Measurements from ENCODE around the gene DMD. TPM values are rescaled to one million over a fixed set of nuclear protein-coding genes. Genes with fewer than 3 reads are reported as not detected.
"Not testable (repeated sequence)": the region's sequence is repeated elsewhere in the genome, so short reads cannot be mapped to it uniquely, and the experiment has no call there.

The DMD gene
- total RNA-seq, 1 donor from 2014 or later = 116 TPM

DNA sequence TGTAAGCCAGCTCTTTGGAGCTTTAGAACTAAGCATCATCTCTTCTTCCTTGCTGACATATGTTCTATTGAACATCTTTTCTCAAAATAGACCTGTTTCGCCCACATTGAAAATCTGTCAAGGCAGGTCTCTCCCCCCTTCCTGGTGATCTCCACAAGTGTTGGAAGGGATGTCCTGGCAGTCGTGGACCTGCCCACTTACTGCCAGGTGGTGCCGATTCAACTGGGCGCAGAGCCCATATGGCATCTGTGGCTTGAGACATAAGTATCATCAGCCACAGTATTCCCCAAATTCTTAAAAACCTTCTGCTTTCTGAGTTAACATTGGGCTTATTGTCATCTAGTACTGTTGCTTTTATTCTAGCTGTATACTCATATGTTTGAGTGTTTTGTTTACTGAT is 1170.2 kb downstream of the DMD start:
- ATAC-seq = no peak
- intact Hi-C loops (cut with DNase I) = no loop called here

DNA sequence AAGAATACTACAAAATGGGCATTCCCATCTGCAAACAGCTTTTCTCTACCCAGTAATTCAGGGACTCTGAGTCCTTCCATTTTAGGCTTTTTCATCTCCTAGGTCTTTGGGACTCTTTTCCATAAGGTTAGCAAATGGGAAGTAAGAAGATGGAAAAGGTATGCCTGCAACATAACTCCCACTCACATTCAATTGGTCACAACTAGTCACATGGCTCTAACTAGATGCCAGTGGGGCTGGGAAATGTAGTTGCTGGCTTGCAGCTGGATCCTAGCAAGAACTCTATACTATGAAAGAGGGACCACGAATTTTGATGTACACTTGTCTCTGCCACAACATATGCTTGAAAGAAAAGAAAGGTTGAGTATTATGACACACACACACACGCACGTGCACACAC is 1184.6 kb downstream of the DMD start:
- DNase-seq (ENCODE audit: missing footprints) (no peak), ATAC-seq (no peak)
- intact Hi-C loops (cut with DNase I) = no loop called here

More for the DNA sequence above, 1170.2 kb downstream of the DMD start:
- no peak for DNase-seq (ENCODE audit: missing footprints)

DNA sequence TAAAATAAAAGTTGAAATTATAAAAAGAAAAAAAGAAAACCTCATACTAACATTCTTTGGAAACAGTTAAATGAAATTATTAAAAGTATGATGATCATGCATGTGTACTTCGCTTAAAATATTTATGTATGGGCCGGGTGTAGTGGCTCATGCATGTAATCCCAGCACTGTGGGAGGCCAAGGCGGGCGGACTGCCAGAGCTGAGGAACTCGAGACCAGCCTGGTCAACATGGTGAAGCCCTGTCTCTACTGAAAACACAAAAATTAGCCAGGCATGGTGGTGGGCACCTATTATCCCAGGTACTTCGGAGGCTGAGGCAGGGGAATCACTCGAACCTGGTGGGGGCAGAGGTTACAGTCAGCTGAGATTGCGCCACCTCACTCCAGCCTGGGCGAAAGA is 1187.3 kb downstream of the DMD start:
- ATAC-seq (no peak), DNase-seq (ENCODE audit: missing footprints) (no peak)
- intact Hi-C loops (cut with DNase I) = no loop called here

DNA sequence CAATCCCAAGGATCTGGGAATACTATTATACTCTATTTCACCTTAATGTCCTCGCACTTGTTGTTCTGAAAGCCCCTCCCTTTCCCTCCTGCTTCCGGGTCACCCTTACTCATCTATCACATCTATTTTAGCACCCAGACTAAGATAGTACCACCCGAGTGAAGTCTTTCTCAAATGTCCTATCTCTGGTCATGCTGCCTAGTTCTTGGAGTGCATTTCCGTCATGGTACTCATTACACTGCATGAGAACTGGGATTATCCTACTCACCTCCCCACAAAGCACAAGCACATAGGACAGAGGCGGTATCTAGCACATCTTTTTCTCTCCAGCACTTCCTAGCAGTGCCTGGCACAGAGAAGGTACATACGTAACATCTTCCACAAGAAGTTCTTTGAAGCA is 1195.2 kb downstream of the DMD start:
- no peak for ATAC-seq
- intact Hi-C loops (cut with DNase I) = no loop called here
- no peak for DNase-seq (ENCODE audit: missing footprints)

DNA sequence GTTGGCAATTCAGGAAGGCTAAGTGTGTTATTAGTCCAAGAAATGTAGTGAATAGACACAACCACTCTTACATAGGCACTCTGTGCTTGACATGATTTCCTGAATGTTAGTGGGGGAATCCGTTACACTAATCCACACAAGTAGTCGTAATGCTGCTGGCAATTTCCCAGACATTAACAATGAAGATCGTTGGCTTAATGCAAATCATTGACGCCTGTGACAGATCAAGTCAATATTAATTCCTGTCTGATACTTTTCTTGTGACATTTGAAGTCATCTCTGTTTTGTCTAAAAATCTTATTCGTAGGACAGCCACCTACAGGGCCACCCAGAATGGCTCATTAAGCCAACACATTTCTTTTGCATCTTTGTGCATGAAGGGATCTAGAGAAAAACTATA is 1200.4 kb downstream of the DMD start:
- ATAC-seq (no peak), DNase-seq (ENCODE audit: missing footprints) (no peak)
- intact Hi-C loops (cut with DNase I) = no loop called here

DNA sequence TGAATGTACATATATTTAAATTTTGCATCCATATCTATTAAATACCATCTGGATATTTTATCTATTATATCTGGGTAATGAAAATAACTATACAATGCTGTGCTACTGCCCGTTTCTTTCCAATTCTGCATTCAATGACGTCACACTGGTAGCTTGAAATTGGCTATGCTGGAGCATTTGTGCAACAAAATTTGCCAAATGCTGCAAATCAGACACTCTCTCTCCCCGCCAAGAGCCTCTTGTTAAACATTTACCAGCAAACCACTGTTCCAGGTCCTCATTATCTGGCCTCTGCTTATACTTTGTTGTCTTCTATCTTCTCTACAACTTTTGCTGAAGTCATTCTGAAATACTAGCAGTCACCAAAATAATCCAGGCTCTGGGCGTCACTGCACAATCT is 1201.1 kb downstream of the DMD start:
- ATAC-seq = no peak
- intact Hi-C loops (cut with DNase I) = no loop called here
- DNase-seq (ENCODE audit: missing footprints) = no peak

DNA sequence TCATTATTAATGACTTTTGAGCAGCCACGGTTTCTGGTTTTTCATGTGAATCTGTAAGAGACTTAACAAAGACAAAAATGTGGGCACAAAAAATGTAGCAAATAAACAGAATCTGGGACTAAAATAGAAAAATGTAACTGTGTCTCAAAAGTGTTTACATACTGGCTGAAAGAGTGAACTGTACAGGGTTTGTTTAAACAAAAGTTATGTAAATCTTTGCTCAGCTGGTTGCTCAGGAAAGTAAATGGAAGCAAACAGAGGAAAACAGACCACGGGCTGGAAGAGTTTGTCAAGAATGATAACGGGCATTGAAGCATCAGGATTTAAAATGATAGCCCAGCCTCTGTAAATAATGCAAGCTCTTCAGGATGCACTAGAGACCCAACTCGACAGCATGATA is 1217.7 kb downstream of the DMD start:
- intact Hi-C loops (cut with DNase I) = no loop called here
- ATAC-seq = no peak

DNA sequence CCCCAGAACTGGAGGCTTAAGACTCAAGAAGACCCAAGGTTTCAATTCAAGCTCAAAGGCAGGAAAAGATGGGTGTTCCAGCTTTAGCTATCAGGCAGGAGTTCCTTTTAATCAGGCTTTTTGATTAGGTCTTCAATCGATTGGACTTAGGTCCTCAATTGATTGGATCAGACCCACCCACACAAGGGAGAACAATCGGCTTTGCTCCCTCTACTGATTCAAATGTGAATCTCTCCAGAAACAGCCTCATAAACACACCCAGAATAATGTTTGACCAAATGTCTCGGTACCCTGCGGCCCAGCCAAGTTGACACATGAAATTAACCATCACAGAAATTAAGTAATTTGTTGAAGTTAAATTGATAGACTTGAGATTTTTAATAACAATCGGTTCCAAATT is 1222.4 kb downstream of the DMD start:
- intact Hi-C loops (cut with DNase I) = no loop called here

More for the DNA sequence above, 1217.7 kb downstream of the DMD start:
- no peak for DNase-seq (ENCODE audit: missing footprints)

DNA sequence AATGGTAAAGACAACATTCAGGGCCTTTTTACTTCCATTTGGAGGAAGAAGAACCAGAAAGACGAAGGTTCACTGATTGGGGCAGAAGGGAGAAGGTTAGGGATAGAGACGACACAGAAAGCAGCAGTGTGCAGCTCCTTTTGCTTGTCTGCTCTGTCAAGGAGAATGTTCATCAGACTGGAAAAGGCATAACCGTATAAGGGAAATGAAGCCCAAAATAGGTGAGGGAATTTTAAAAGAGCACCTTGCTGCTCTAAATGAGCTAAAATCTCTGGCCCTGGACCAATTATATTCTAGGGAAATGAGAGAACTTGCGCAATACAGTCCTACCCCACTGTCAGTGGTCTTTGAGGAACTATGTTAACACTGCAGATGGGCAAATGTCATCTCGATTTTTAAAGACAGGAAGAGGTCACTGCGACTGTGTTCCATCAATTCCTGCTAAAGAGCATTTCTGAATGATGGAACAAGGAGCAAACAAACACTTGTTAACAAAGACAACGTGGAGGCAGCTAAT is 1229.7 kb downstream of the DMD start:
- DNase-seq (ENCODE audit: missing footprints) (no peak), ATAC-seq (no peak)
- intact Hi-C loops (cut with DNase I) = no loop called here

More for the DNA sequence above, 1222.4 kb downstream of the DMD start:
- ATAC-seq = no peak
- DNase-seq (ENCODE audit: missing footprints) = no peak

DNA sequence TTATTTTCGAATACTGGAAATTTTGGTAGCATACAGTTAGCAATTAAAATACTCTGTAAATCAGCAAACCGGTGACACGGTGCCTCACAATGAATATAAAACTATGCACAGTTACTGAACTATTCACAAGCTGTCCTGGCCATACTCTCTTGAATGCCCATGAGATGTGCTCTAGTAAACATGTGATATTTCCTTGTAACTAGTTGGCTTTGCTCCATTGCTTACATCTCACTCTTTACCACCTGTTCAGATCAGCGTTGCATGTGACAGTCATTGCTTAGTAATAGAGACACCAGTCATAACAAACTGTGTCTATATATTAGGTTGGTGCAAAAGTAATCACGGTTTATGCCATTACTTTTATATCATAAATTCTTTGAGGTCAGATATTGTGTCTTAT is 1241.6 kb downstream of the DMD start:
- no peak for DNase-seq (ENCODE audit: missing footprints)
- intact Hi-C loops (cut with DNase I) = no loop called here
- no peak for ATAC-seq

DNA sequence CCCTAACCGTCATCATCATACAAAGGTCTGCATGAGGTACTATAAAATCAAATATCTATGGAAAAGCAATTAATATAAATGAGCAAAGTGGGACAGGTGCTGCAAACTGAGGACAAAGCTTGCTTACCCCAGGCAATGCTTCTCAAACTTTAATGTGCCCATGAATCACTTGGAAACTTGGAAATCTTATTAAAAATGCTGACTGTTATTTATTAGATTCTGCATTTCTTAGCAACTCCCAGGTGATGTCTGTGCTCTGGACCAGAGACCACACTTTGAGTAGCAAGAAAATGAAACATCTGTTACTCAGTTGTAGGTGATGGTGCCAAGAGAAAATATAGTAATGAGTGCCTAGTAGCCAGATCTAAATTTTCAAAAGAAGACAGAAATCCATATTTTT is 1249.1 kb downstream of the DMD start:
- intact Hi-C loops (cut with DNase I) = no loop called here
- ATAC-seq = no peak

DNA sequence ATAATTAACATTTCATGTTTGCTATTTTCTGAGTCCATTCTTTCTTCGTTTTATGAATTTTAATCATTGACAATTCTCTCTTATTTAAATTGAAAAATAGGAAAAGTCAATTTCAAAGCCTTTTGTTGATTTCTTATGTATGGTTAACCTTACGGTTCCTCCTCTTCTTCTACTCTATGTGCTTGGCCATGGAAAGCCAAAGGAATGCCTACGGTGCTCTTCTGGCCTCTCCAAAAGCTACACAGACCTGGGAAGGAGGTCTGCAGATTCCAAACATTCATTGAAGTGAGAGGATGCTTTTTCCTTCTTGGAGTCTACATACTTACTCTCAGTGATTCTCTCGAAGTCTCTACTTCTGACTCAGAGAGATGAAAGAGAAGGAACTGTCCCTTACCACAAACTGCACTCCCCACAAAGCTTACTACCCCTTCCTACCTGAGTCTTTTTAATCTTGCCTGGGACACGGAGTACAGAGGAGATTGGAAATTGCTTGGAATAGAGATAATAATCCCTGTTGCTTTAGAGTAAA is 1276.4 kb downstream of the DMD start:
- intact Hi-C loops (cut with DNase I) = no loop called here
- DNase-seq (ENCODE audit: missing footprints) (no peak), ATAC-seq (no peak)

More for the DNA sequence above, 1249.1 kb downstream of the DMD start:
- DNase-seq (ENCODE audit: missing footprints) = no peak

DNA sequence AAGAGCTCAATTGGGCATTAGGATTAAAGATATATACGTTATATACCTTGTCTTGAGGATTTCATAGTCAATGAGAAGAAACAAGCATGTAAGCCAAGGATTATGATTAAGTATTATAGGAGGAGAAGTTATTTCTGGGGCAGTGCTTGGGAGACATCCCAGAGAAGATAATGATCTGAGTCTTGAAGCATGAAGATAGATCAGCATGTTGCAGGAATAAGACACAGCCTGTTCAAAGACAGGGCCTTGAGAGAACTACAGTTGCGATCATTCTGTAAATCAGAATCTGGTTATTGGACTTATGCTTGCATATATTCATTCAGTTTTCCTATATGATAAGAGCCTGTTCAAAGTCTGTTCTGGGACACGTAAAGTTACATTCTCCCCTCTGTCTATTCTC is 1277.3 kb downstream of the DMD start:
- intact Hi-C loops (cut with DNase I) = no loop called here

DNA sequence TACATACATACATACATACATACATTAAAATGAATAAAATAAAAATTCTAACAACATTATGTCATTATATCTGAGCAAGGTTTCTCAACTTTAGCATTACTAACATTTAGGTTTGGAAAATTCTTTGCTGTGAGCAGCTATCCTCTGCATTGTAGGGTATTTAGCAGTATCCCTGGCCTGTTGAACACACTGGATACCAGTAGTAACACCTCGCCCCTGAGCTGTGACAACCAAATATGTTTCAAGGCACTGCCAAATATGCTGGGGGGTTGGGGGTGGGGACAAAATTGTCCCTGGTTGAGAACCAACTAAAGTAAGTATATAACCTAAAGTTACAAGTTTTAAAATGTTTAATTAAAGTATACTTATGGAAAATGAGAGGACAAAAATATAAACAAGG is 1278.6 kb downstream of the DMD start:
- ATAC-seq (no peak), DNase-seq (ENCODE audit: missing footprints) (no peak)
- intact Hi-C loops (cut with DNase I) = no loop called here

More for the DNA sequence above, 1277.3 kb downstream of the DMD start:
- DNase-seq (ENCODE audit: missing footprints) = no peak
- ATAC-seq = no peak

DNA sequence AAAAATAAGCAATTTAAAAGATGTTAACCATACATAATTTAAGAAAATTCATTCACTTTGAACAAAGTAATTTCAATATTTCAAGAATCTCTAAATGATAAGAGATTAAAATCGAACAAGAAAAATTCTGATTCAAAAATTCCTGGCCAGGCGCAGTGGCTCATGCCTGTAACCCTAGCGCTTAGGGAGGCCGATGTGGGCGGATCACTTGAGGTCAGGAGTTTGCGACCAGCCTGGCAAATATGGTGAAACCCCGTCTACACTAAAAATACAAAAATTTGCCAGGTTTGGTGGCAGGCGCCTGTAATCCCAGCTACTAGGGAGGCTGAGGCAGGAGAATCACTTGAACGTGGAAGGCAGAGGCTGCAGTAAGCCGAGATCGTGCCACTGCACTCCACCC is 1279.0 kb downstream of the DMD start:
- ATAC-seq; intact Hi-C loops (cut with DNase I); DNase-seq (ENCODE audit: missing footprints): not testable (repeated sequence)

DNA sequence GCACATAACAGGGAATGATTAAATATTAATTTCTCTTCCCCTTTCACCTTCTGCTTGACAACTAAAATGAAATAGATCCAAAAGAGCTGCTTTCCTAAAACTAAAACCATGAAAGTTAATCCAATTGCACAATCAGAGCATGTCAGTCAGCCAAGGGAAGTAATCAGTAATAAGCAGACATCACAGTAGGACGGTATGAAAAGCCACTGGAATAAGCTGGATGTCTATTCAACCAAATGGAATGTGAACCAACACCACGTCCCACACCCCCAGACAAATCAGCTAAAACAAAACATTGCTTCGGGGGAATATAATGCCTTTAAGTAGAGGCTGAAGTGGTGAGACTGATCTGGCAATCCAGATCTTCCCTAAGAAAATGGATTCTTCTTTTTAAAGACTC is 1280.1 kb downstream of the DMD start:
- ATAC-seq (no peak), DNase-seq (ENCODE audit: missing footprints) (no peak)
- intact Hi-C loops (cut with DNase I) = no loop called here

DNA sequence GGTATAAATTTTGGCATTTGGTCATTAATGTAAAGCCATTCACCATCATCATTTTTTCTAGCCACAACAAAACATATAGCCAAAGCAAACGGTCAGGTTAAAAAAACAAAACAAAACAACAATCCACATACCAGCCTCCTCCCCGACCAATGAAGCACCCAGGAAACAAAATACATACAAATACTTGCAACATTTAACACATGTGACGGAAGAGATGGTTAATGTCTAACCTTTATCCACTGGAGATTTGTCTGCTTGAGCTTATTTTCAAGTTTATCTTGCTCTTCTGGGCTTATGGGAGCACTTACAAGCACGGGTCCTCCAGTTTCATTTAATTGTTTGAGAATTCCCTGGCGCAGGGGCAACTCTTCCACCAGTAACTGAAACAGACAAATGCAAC is 1282.0 kb downstream of the DMD start:
- DNase-seq (ENCODE audit: missing footprints) (no peak), ATAC-seq (no peak)
- intact Hi-C loops (cut with DNase I) = no loop called here

DNA sequence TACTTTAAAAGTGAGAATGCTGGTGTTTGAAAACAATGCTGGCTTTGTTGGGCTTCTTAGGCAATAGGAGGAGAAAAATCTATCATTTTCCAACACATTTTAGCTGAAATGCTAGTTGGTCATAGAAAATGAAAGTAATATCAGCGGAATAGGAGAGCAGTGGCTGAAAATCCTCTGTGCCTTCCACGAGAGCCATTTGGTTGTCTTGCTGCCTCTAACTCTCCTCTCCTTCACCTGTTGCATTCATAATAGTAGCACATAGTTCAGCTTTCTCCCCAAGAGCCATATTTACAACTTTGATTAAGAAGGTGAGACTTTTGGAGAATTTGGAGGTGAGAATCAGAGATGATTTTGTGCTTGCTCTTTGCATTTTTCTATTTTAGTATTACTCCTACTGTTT is 1290.1 kb downstream of the DMD start:
- intact Hi-C loops (cut with DNase I) = no loop called here
- DNase-seq (ENCODE audit: missing footprints) (no peak), ATAC-seq (no peak)

DNA sequence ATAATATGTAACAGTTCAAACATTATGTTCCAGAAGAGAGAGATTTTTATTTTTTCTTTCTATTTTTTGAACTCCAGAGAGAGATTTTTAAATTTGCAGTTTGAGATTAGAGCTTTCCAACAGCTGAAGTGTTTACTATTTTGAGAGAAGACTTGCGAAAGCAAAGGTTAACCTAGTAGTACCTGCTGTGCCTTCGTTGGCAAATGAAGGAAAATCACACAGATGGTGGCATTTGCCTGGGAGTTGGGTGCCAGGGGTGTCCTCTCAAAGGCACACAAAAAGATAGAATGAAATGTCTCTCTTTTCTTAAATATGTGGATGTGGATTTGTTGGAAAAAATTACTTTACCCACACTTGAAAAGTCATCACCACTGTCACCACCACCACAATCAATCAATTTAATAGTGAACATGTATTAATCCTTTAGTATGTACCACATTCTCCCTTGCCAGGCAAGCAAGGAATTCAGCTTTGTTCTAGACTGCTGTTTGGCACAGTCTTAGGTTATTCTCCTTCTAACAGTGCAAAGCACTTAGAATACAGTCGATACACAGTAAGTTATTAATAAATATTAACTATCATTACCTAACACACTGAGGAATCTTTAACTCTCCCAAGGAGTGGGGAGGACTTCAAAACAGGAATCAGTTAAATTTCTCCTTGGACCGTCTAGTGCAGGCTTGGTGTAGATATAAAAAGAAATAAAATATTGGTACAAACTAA is 1301.3 kb downstream of the DMD start:
- no peak for ATAC-seq
- intact Hi-C loops (cut with DNase I) = no loop called here
- no peak for DNase-seq (ENCODE audit: missing footprints)

DNA sequence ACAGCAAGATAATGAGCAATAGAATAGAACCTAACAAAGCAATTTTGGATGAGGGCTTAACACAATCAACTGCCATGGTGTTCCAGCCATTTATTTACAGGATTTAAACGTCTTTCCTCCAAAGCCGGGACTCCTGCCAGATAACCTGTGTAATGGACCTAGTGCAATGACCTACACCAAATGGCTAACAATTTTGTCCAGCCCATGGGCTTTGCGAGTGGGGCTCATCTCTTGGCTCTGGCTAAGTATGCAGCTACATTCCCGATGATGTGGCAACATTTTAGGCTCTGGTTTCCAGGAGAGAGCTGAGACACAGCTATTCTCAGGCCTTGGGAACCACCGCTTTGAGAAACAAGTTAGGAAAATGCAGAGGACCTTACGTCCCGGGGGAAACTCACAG is 1317.2 kb downstream of the DMD start:
- DNase-seq (ENCODE audit: missing footprints) (no peak), ATAC-seq (no peak)
- intact Hi-C loops (cut with DNase I) = no loop called here

DNA sequence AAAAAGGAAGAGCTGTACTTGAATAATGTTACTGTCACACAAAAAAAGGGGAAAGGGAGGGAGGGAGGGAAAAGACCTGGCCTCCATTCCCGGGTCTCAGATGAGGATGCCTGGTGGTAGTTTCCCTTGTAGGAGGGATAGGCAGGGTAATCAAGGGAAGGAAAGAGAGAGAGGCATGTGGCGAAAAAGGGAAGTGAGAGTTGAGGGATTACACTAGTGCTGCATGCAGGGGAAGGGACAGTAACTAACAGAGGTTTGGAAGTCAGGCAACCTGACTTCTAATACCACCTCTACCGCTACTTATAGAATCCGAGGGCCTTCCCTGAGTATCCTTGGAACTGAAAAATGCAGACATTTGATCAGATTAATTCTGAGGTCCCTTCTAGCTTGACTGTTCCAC is 1317.8 kb downstream of the DMD start:
- ATAC-seq (no peak), DNase-seq (ENCODE audit: missing footprints) (no peak)
- intact Hi-C loops (cut with DNase I) = no loop called here
